HG03159 (cell line): ENCODE data around the gene PRDM15.

Source experiments
- ATAC-seq: cut with Tn5 transposase; IDR thresholded peaks from one replicate; pipeline ENCODE4 v1.9.1; 2021; ENCODE audit warnings: mild to moderate bottlenecking, moderate library complexity; ENCODE audit not compliant: unreplicated experiment

The PRDM15 gene

GRCh38 chr21:41767606-41768436 lies 111.3 kb downstream of the PRDM15 start:
- ATAC-seq, result no peak

GRCh38 chr21:41766883-41767605 lies 112.1 kb downstream of the PRDM15 start, which contains the start of gene RIPK4:
Gene RIPK4, minus strand, starts transcription at chr21:41767052. Its CDS starts 11 bp downstream, at chr21:41767041.
- no peak for ATAC-seq

GRCh38 chr21:41765973-41766882 lies 112.9 kb downstream of the PRDM15 start:
- no peak for ATAC-seq

- ATAC-seq, result no peak
These were observed 113.7 kb downstream of the PRDM15 start for GRCh38 chr21:41765420-41765821.

- ATAC-seq, result no peak
These were observed 114.4 kb downstream of the PRDM15 start for GRCh38 chr21:41764558-41765419.

- ATAC-seq, result no peak
These were observed 115.1 kb downstream of the PRDM15 start for GRCh38 chr21:41763996-41764395.

GRCh38 chr21:41763398-41763931 lies 115.7 kb downstream of the PRDM15 start:
- no peak for ATAC-seq

- no peak for ATAC-seq
These were observed 116.4 kb downstream of the PRDM15 start for GRCh38 chr21:41762753-41763152.

- no peak for ATAC-seq
These were observed 117.1 kb downstream of the PRDM15 start for GRCh38 chr21:41761934-41762635.

GRCh38 chr21:41761211-41761933 lies 117.8 kb downstream of the PRDM15 start:
- ATAC-seq, result no peak

GRCh38 chr21:41760411-41760810 lies 118.7 kb downstream of the PRDM15 start:
- ATAC-seq, result no peak

- no peak for ATAC-seq
These were observed 119.2 kb downstream of the PRDM15 start for GRCh38 chr21:41759926-41760325.

- ATAC-seq, result no peak
These were observed 119.8 kb downstream of the PRDM15 start for GRCh38 chr21:41759214-41759840.

GRCh38 chr21:41758550-41758949 lies 120.6 kb downstream of the PRDM15 start:
- ATAC-seq, result no peak

GRCh38 chr21:41755934-41756773 lies 123.0 kb downstream of the PRDM15 start:
- no peak for ATAC-seq

- ATAC-seq, result no peak
These were observed 123.7 kb downstream of the PRDM15 start for GRCh38 chr21:41755258-41755933.

- no peak for ATAC-seq
These were observed 124.7 kb downstream of the PRDM15 start for GRCh38 chr21:41754479-41754891.
